CD4-positive, alpha-beta T cell treated with Interleukin-17A for 4 hours (primary cell): ENCODE measurements around the gene CRYZL1.
"Not testable (repeated sequence)": the region's sequence is repeated elsewhere in the genome, so short reads cannot be mapped to it uniquely, and the experiment has no call there.

ENCODE experiments used
- DNase-seq: peaks from one replicate; pipeline ENCODE4 v3.0.0-alpha.2; 2020; ENCODE audit warnings: mixed read lengths

CRYZL1 gene

DNA sequence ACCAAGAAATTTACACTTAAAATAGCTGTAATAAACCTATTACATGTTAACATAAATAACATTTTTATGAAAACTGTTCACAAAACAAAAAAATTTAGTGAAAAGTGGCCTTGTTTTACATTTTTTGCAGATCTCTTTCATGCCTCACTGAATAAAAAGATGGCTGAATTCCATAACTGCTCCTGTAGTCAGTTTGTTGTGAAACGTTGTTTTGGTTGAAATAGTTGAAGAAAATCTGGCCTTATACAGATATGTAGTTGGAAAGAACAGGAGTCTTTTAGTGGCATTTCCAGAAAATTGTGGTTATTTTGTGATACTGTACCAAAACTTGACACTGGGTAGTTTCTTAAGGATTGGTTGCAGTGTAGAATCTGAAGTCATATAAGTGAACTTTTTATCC lies 18.9 kb upstream of the CRYZL1 start:
- DNase-seq = no peak

DNA sequence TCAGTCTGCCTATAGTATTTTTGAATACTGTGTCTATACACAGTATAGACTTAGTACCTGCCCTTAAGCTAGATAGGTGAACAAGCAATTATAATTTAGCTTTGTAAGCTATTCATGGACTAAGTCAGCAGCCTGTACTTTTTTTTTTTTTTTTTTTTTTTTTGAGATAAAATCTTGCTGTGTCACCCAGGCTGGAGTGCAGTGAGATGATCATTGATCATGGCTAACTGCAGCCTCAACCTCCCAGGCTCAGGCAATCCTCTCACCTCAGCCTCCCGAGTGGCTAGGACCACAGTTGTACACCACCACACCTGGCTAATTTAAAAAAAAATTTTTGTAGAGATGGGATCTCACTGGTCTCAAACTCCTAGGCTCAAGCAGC lies 18.0 kb upstream of the CRYZL1 start:
- DNase-seq = no peak

DNA sequence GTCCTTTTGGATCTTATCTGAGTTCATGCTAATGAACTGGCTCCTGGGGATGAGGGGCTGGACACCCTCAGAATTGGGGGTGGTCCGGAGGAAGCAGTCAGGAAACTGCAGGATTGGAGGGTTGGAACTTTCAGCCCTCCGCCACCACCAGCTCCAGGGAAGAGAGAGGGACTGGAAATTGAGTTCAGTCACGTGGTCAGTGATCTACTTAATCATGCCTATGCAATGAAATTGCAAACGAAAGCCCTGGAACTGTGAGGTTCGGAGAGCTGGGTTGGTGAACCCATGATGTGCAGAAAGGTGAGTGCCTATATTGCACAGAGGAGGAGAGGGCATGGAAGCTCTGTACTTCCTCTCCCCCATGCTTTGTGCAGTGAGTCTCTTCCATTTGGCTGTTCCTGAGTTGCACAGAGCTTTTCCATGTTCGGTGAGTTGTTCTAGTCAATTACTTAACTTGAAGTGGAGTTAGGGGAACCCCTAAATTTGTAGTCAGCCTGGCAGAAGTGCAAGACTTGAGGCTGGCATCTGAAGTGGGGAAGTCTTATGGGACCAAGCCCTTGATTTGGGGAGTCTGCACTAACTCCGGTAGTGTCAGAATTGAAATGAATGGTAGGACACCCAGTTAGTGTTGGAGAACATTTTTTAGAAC lies 17.5 kb upstream of the CRYZL1 start:
- DNase-seq = no peak

DNA sequence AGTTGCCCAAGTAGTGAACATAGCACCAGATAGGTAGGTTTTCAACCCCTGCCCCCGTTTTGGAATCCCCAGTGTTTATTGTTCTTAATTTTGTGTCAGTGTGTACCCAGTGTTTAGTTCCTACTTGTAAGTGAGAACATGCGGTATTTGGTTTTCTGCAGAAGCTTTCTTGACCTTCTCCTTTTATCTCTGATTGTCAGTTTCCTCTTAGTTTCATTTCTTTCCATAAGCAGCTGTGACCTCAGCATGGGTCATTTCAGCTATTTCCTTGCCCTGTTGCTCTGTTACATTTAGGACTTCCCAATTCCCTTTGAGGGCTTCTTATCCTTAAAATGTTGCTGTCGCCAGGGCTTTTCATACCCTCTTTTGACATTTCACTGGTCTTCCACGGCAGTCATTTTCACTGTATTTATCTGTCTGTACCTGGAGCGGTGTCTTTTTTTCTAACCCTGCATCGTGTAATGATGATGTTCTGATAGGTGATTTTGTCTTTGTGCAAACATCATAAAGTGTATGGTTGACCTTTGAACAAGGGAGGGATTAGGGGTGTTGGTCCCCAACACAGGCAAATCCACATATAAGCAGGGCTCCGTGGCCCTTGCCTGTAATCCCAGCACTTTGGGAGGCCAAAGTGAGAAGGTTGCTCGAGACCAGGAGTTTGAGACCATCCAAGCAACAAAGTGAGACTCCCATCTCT lies 15.7 kb upstream of the CRYZL1 start:
- DNase-seq = no peak

DNA sequence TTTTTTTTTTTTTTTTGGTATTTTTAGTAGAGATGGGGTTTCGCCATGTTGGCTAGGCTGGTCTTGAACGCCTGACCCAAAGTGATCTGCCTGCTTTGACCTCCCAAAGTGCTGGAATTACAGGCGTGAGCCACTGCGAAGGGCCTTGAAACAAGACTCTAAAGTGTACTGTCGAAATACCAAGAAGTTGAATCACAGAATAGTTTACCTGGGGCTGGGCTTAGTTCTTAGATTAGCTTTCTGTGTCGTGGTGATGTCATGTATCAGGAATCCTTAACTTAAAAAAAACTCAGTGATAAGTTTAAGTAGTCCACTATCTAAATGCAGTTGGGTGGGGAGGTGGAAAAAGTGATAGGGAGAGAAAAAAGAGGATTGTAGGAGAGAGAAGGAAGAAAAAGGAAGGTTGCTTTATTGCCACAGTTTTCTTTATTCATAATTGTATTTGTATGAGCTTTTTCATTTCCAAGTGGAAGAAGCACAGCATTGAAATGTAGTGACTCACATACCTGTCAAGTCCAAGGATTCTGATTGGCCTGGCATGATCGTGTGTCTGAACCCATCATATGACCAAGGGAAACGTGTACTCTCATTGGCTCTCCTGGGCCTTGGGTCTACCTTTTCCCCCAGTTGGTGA lies 14.2 kb upstream of the CRYZL1 start:
- no peak for DNase-seq

DNA sequence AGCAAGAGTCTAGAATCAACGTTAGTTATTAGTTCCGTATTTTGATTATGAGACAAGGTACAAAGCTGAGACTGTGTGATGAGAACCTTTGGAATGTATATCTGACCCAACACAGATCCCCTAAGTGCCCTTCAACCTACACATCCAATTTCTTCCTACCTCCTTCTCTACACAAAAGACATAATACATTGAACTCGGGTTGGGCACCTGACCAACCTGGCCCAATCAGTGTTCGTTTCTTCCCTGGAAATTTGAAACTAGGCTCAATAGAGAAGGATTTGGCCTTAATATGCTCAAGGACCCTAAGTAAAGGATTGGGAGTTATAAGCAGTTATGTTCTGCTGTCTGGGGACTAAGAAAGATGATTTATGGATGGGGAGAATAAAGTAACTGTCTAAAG lies 12.9 kb upstream of the CRYZL1 start:
- no peak for DNase-seq

DNA sequence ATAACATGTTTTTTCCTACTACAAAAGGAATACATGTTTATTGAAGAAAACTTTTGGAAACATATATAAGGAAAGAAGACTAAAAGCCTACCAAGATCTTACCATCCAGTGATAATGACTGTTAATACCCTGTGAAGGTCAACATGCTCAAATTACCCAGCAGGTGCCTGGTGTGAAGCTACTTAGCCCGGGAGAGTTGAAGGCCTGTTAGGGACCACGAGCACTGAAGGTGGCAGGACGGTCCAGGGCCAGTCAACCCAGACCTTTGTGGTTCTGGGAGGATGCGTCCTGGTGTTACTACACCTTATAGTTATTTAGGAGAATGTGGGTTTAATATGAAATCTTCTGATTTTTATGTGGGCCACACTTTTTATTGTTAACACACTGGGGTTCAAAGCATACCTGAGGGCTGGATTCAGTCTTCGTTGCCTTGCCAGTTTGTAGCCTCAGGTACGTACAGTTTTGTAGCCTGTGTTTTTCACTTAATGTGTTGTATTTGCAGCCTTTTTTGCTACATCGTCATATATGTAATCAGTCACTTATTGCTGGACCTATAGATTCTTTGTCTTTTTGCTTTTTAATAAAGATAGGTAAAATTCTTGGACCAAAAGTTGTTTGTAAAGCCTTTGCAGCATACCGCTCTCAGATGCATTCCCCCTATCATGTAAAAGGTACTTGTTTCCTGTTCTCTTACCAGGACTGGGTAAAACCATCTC lies 10.6 kb upstream of the CRYZL1 start:
- no peak for DNase-seq

DNA sequence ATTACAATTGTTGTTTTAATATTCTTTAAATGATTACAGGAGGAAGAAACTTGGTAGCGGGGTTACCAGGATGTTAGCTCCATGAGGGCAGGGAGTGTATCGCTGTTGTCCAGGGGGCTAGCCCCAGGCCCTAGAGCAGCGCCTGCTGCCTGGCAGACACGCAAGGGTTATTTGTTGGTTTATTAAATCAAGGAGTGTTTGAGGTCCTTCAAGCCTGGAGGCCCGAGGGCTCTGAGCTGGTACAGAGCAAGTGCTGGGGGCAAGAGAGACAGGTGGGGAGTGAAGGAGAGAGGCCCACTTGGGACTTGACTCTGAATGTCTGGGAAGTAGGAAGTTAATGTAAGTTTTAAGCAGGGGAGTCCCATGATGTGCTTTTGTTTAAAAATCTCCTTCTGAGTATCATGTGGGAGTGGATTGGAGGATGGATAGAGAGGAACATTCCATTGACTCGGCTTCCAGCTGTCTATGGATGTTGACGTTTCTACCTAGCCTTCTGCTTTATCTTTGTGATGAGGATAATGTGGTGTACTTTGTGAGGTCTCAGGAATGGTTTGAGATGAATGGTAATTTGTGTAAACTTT lies 9.5 kb upstream of the CRYZL1 start:
- DNase-seq = no peak

DNA sequence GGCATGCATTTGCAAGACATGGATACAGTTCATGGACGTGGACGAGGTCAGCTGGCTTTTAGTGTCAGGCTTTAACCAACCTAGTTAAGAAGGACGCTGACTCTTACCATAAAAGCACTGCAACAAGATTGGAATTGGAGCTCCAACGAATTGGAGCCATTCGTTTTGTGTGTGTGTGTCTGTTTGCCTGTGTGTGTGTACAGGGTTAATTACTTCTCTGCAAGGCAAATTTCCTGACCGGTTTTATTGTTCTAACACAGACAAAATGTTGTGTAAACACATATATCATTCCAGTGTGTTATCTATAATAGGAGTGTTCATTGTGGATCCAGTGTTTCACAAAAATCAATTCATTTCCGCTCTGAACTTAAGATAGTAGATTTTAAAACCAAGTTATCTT lies 8.7 kb upstream of the CRYZL1 start:
- DNase-seq = no peak

DNA sequence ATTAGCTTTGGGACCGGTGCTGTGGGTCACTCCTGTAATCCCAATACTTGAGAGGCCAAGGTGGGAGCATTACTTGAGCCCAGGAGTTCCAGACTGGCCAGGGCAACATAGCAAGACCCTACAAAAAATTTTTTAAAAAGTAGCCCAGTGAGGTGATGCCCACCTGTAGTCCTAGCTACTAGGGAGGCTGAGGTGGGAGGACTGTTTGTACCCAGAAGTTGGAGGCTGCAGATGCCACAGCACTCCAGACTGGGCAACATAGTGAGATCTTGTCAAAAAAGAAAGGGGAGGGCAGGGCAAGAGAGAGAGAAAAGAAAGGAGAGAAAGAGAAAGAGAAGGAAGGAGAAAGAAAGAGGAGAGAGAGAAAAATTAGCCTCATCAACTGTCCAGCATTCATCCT lies 7.0 kb upstream of the CRYZL1 start:
- no peak for DNase-seq

DNA sequence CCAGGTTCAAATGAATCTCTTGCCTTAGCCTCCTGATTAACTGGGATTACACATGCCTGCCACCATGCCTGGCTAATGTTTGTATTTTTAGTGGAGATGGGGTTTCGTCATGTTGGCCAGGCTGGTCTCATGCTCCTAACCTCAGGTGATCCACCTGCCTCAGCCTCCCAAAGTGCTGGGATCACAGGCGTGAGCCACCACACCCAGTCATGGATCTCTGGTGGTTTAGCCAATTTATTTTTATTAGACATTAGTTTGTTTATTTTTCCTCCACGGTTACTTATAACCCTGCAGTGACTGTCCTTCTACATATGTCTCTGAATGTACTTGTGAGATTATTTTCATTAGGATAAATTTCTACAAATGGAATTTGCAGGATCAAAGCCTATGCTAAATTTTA lies 6.0 kb upstream of the CRYZL1 start:
- no peak for DNase-seq

DNA sequence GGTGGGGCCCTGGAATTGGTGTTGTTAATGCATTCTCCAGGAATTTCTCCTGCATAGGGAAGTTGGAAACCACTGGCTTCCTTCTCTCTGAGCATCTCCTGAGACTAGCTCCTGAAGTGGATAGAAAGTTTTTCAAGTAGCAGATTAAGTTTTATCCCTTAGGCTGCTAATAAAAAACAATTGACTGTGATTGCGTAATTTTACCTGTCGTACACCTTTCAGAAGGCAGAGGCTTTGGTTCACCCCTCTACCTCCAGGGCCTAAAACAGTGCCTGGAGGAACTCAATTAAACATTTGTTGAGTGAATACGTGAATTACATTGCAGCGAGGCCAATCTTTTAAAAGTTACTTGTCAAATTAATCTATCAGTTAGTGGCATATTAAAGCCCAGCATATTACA lies 4.2 kb upstream of the CRYZL1 start:
- DNase-seq = no peak

DNA sequence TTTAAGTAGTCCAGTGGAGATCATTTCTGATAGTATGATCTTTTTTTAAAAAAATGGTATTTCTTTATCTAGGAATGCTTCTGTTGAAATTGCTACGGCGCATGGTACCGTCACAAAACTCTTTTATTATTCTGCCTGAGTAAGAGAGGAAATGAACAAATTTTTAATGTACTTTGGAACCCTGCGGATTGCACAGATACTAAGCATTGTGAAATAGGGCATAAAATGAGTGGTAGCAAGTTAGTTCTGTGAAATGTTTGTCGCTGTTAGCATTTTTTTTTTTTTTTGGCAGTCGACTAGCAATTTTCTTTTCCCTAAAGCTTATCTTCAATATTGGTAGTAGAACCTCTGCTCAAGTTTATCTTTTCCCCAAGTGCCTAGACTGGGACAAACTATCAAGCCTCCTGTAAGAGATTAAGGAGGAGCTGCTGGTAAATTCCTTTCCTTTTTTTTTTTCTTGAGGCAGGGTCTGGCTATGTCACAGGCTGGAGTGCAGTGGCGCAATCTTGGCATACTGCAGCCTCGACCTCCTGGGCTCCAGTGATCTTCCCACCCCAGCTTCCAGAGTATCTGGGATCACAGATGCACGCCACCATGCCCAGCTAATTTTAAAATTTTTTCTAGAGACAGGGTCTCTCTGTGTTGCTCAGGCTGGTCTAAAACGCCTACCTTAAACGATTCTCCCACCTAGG lies 3.0 kb upstream of the CRYZL1 start:
- DNase-seq = no peak

DNA sequence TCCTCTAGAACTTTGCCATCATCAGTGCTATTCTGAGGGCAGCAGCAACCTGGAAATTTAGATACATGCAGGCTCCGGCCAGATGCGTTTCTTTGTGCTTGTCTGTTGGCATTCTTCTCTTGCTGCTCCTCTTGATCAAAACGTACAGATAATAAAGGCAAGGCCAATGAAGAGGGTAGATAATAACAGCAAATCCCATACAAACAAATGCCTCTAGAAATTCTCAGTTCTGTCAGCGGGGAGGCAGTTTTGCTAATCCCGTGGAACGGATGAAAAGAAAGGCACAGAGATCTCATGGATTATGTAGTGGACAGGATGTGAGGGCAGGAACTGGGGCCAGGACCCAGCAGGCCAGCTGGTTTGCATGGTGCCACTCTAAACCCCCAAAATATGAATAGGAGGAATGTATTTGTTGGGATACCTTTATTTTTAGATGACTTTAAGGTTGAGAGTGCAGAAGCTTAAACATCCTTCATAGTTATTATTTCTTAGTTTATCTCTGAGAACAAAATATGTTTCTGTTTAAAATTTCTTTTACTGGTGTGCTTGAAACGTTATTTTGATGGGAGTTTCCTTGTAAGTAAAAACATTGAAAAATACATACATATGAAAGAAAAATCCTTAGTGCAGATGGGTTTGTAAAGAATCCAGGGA lies 2.2 kb upstream of the CRYZL1 start:
- no peak for DNase-seq

DNA sequence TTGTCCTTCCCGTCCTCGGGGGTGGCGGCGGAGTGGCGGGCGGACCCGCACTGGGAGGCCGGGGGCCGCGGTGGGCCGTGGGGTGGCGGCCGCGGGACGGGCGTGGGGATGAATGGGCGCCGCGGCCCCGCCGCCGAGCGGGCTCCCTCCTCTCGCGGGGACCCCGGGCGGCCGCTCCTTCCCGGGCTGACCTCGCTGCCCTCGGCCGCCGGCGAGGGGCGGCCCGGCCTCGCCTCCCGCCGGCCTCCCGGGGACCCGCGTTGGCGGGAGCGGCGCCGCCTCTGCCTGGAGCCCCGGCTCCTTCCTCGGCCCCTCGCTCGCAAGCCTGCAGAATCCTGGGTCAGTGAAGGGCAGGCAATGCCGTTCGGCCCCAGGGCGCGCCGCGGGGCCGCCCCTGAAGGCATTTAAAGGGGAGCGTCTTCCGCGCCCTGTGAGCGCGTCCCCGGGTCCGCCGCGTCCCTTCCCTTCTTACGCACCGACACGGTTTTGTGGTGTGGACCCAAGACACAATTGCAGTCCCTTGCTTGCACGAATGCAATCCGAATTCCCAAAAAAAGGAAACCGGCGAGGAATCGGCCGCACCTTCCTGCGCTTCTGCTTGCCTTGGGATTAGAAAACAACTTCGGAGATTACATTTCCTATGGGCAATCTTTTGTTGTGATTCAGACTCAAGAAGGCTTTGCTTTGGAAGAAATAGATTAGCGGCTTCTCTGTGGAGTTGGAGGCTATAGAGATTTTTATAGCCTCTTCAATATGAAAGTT lies 1.5 kb upstream of the CRYZL1 start:
- peak; percentile 39 for DNase-seq

DNA sequence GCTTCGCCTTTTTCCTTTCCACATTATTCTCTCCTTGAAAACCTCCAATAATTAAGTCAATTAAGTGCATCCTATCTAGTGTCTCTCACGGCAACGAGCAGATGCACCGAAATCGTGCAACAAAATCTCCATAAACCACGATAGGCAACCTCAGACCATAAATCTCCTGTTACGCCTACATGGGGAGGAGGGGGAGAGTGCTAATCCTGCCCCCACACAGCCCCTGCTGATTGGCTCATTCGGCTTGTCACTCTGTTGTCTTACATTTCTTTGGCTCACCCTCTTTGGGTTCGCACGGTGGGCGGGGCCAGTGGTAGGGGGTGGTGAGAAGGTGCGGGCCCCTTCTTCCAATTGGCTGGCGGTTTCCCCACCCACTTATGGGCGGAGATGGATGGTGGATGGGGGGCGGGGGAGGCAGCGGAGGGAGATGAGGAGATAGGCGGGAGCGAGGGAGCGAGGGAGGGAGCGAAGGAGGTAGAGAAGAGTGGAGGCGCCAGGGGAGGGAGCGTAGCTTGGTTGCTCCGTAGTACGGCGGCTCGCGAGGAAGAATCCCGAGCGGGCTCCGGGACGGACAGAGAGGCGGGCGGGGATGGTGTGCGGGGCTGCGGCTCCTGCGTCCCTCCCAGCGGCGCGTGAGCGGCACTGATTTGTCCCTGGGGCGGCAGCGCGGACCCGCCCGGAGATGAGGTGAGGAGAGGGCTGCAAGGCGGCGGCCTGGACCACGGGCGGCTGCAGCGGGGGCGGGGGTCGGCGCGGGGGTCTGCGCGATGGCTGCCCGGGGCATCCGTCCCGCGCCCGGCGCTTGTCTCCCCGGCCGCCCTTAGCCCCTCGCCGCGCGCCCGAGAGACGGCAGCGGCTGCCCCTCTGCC lies 720 bp upstream of the CRYZL1 start, which contains the start of gene ITSN1:
ITSN1 (plus strand) TSS at position 475 of the 869 bp plus-strand sequence. CDS start 76,328 bp downstream, outside the sequence.
- peak; percentile 100 for DNase-seq

DNA sequence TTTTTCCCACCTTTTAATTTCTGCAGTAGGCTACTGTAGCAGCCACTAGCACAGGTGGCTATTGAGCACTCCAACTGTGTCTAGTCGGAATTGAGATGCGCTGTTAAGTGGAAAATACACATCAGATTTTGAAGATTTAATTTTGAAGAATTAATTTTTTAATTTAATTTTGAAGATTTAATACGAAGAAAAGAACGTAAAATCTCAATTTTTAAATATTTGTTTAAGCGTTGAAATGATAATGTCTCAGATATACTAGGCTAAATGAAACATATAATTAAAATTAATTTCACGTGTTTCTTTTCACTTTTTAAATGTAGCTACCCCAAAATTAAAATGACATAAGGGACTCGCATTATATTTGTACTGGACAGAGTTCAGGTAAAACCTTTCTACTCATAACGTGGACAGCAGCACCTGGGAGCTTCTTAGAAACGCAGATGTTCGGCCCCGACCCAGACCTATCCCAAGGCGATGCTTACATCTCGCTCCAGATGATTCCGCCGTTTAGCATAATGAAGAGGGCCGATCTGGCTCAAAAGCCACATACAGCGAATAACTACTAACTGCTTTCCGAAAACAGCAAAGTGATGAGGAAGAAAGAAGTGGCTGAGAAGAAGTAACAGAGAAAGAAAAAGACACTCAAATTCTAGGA lies 717 bp downstream of the CRYZL1 start:
- no peak for DNase-seq

DNA sequence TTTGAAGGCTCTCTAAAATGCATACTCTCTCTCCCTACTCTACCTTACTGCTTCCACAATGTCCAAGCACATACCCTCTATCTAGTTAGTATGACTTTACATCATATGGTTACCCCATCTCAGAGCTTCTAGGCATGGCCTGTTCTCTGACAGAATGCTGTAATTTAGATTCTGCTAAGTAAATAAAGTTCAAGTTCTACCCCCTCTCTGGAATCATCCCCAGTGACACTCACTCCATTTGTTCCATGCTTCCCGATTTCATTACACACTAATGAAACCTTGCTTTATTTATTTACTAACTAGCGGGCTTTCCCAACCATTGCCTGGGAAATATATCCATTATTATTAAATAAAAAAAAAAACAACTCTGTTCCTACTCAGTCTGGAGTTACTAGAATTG lies 7.3 kb downstream of the CRYZL1 start:
- DNase-seq = no peak

DNA sequence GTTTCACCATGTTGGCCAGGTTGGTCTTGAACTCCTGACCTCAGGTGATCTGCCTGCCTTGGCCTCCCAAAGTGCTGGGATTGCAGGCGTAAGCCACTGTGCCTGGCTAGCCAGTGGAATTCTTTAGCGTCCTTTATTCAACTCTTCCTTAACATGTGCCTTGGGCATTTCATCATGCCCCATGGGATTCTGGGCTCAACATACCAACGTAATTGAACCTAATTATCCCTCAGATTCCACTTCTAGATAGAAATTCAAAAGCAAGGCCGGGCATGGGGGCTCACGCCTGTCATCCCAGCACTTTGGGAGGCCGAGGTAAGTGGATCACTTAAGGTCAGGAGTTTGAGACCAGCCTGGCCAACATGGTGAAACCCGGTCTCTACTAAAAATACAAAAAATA lies 15.4 kb downstream of the CRYZL1 start:
- DNase-seq = not testable (repeated sequence)

DNA sequence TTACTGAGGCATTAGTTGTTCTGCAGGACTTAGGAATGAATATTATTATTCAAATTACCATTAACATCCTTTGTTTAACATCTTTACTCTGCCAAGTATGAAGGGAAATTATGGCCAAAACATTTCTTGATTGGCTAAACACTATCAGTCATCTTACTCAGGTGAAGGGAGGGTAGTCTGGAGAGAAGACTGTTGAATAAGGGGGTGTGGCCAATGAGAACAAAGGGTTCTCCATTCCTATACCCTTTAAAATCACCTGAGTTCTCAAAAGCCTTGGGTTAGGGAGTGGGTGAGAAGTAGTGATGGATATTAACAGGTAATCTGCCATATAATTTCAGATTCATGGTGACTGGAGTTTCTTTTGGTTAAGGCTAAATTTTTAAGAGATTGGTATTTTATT lies 19.3 kb downstream of the CRYZL1 start:
- no peak for DNase-seq
